Mesendoderm (in vitro differentiated cells): ENCODE results near the gene PLA2G5.

ENCODE experiments used
- DNase-seq: peaks from one replicate; pipeline ENCODE4 v3.0.0; 2013
- H2AK5ac ChIP-seq: 2 replicates; pipeline ENCODE4 v1.6.1; 2013; ENCODE audit warnings: low read length, inconsistent platforms
- H2BK120ac ChIP-seq: 2 replicates; pipeline ENCODE4 v1.6.1; 2013; ENCODE audit warnings: low read depth, mild to moderate bottlenecking, low read length, moderate library complexity, mixed read lengths
- H2BK15ac ChIP-seq: replicated peaks from 2 replicates; pipeline ENCODE4 v1.6.1; 2013; ENCODE audit warnings: low read depth, mild to moderate bottlenecking, moderate library complexity
- H2BK5ac ChIP-seq: 2 replicates; pipeline ENCODE4 v1.6.1; 2013; ENCODE audit warnings: low read length, inconsistent platforms
- H3K18ac ChIP-seq: 2 replicates; pipeline ENCODE4 v1.6.1; 2013; ENCODE audit warnings: mild to moderate bottlenecking, low read length, mixed read lengths
- H3K23ac ChIP-seq: one replicate; pipeline ENCODE4 v1.6.1; 2013; ENCODE audit warnings: low read length
- H3K27ac ChIP-seq: 2 replicates; pipeline ENCODE4 v1.5.1; 2013; ENCODE audit warnings: low read depth, mild to moderate bottlenecking, inconsistent platforms, low read length, moderate library complexity
- H3K27me3 ChIP-seq: 2 replicates; pipeline ENCODE4 v1.6.1; 2013; ENCODE audit warnings: low read length, control low read depth, mild to moderate bottlenecking, inconsistent platforms; ENCODE audit not compliant: insufficient read depth, poor library complexity
- H3K36me3 ChIP-seq: 2 replicates; pipeline ENCODE4 v1.6.1; 2013; ENCODE audit warnings: low read length, inconsistent platforms; ENCODE audit not compliant: control insufficient read depth, insufficient read depth
- H3K4ac ChIP-seq: one replicate; pipeline ENCODE4 v1.6.1; 2013; ENCODE audit warnings: low read depth, mild to moderate bottlenecking, low read length, moderate library complexity
- H3K4me1 ChIP-seq: 2 replicates; pipeline ENCODE4 v1.6.1; 2013; ENCODE audit warnings: low read depth, low read length, inconsistent platforms; ENCODE audit not compliant: control insufficient read depth
- H3K4me2 ChIP-seq: 2 replicates; pipeline ENCODE4 v1.6.1; 2013; ENCODE audit warnings: low read length
- H3K4me3 ChIP-seq: 2 replicates; pipeline ENCODE4 v1.5.1; 2013; ENCODE audit warnings: mild to moderate bottlenecking, low read length
- H3K56ac ChIP-seq: one replicate; pipeline ENCODE4 v1.6.1; 2013; ENCODE audit warnings: low read length
- H3K79me1 ChIP-seq: 2 replicates; pipeline ENCODE4 v1.6.1; 2013; ENCODE audit warnings: low read length, inconsistent platforms
- H3K79me2 ChIP-seq: 2 replicates; pipeline ENCODE4 v1.6.1; 2013; ENCODE audit warnings: mild to moderate bottlenecking, low read length; ENCODE audit not compliant: control insufficient read depth, insufficient read depth
- H3K9ac ChIP-seq: 2 replicates; pipeline ENCODE4 v1.6.1; 2013; ENCODE audit warnings: low read length, inconsistent platforms
- H4K5ac ChIP-seq: one replicate; pipeline ENCODE4 v1.6.1; 2013; ENCODE audit warnings: low read length
- H4K8ac ChIP-seq: one replicate; pipeline ENCODE4 v1.6.1; 2013; ENCODE audit warnings: low read depth, mild to moderate bottlenecking, control low read depth, low read length, moderate library complexity
- WGBS: extraction: QIAGEN DNeasy Blood & Tissue Kit; methylation state at CpG from one replicate; pipeline ENCODE4 v1.1.7; 2013; ENCODE audit warnings: low lambda C conversion rate, missing lambda C conversion rate; ENCODE audit not compliant: insufficient coverage; ENCODE audit errors: extremely low coverage; 5-methylcytosine and 5-hydroxymethylcytosine counted together

Gene PLA2G5

DNA sequence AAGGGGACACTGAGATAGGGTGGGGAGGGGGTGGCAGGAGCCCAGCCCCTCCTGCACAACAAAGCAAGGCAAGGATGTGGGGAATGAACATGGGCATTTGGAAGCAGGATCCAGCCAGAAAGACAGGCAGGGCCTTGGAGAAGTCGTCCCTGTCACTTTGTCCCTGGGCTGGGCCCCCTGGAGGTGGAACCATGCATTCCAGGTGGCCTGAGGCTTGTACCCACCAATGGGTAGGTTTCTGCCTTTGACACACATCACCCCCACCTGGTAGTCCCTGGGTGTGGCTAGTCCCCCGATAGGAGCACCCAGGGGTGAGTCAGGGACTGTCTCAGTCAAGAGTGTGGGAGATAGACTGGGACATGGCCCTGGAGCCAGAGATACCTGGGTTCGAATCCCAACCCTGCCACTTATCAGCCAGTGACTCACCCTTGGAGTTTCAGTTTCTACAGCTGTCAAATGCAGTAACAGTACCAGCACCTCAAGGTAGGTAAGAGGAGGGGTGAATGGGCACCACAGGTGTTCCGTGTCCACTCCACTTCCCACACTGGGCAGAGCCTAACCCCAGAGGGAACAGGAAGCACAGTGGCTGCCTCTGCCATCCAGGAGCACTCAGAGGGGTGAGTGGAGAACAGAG lies 39.3 kb downstream of the PLA2G5 start:
- Histone ChIP-seq H3K4ac (no peak overlapping the region), H3K4me2 (no peak overlapping the region), H3K79me2 (no peaks in the 10 kb centered on the region), H3K56ac (no peak overlapping the region), H3K79me1 (no peaks in the 10 kb centered on the region), H3K27me3 (no peaks in the 10 kb centered on the region), H3K27ac (no peak overlapping the region), H3K9ac (no peak overlapping the region), H2AK5ac (no peak overlapping the region), H2BK5ac (no peak overlapping the region), H4K8ac (no peak overlapping the region), H3K18ac (no peak overlapping the region), H3K23ac (no peak overlapping the region), H2BK15ac (no peak overlapping the region), H3K4me1 (no peaks in the 10 kb centered on the region), H2BK120ac (no peak overlapping the region), H4K5ac (no peak overlapping the region), H3K36me3 (no peaks in the 10 kb centered on the region), H3K4me3 (no peak overlapping the region)
- no peak for DNase-seq
- no CpG with 5 or more reads among the region's 4 CpGs for WGBS

GRCh38 chr1:20110679-20111078 lies 40.7 kb downstream of the PLA2G5 start:
- Histone ChIP-seq H3K56ac (no peak overlapping the region), H3K27me3 (no peaks in the 10 kb centered on the region), H3K23ac (no peak overlapping the region), H2BK5ac (no peak overlapping the region), H2AK5ac (no peak overlapping the region), H3K4me2 (no peak overlapping the region), H4K5ac (no peak overlapping the region), H4K8ac (no peak overlapping the region), H3K4me1 (no peaks in the 10 kb centered on the region), H3K9ac (no peak overlapping the region), H3K79me2 (no peaks in the 10 kb centered on the region), H3K4me3 (no peak overlapping the region), H3K36me3 (no peaks in the 10 kb centered on the region), H3K18ac (no peak overlapping the region), H3K27ac (no peak overlapping the region), H2BK15ac (no peak overlapping the region), H3K4ac (no peak overlapping the region), H2BK120ac (no peak overlapping the region), H3K79me1 (no peaks in the 10 kb centered on the region)
- DNase-seq: peak; percentile 10
- WGBS: no CpG with 5 or more reads among the region's 12 CpGs

- H3K79me1 ChIP-seq: no peaks in the 10 kb centered on the region
- no peak overlapping the region for H2BK5ac ChIP-seq
- H3K23ac ChIP-seq: no peak overlapping the region
- no peak overlapping the region for H2AK5ac ChIP-seq
- no peak overlapping the region for H2BK15ac ChIP-seq
- H3K79me2 ChIP-seq: no peaks in the 10 kb centered on the region
- H3K36me3 ChIP-seq: no peaks in the 10 kb centered on the region
- WGBS: no CpG with 5 or more reads among the region's 5 CpGs
- H3K56ac ChIP-seq: no peak overlapping the region
- H3K9ac ChIP-seq: no peak overlapping the region
- H3K4me2 ChIP-seq: no peak overlapping the region
- H2BK120ac ChIP-seq: no peak overlapping the region
- no peak overlapping the region for H3K4ac ChIP-seq
- no peak overlapping the region for H4K8ac ChIP-seq
- no peak for DNase-seq
- H3K18ac ChIP-seq: no peak overlapping the region
- H3K27me3 ChIP-seq: no peaks in the 10 kb centered on the region
- H3K27ac ChIP-seq: no peak overlapping the region
- H3K4me1 ChIP-seq: no peaks in the 10 kb centered on the region
- H3K4me3 ChIP-seq: no peak overlapping the region
- H4K5ac ChIP-seq: no peak overlapping the region
These were observed 41.5 kb downstream of the PLA2G5 start for GRCh38 chr1:20111452-20111851.

DNA sequence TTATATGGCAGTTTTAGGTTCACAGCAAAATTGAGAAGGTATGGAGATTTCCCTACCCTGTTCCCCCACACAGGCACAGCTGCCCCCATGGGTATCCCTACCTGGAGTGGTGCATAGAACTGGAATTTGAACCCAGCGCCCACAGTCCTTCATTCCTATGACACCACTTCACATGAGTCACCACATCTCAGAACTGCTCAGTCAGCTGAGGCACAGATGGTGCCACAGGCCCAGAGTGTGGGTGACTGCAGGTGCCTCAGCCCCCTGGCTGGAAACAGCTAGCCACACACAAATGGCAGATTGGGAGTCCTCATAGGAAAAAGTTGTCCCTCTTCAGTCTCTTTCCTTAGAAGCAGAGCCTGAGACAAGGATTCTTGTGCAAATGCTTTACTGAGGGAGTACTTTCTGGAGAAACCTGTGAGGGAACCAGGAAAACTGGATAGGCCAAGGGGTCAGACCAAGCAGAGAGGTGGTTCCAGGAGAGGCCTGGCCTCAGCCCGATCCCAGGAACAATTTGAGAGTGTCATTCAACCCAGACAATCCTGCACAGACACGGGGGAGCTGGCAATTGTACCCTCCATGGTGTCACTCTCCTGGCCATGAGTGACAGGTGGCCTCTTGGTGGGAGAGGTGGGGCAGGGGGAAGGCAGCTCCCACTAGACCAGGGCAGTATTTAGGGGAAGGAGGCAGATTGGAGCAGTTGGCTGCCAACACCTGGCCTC lies 42.4 kb downstream of the PLA2G5 start:
- Histone ChIP-seq H3K4me3 (no peak overlapping the region), H3K9ac (no peak overlapping the region), H3K56ac (no peak overlapping the region), H3K27ac (no peak overlapping the region), H3K4me2 (no peak overlapping the region), H3K4ac (no peak overlapping the region), H2BK15ac (no peak overlapping the region), H3K4me1 (no peaks in the 10 kb centered on the region), H3K79me2 (no peaks in the 10 kb centered on the region), H2BK5ac (no peak overlapping the region), H3K23ac (no peak overlapping the region), H4K5ac (no peak overlapping the region), H4K8ac (no peak overlapping the region), H3K79me1 (no peaks in the 10 kb centered on the region), H3K27me3 (no peaks in the 10 kb centered on the region), H2BK120ac (no peak overlapping the region), H2AK5ac (no peak overlapping the region), H3K36me3 (no peaks in the 10 kb centered on the region), H3K18ac (no peak overlapping the region)
- no CpG with 5 or more reads among the region's 3 CpGs for WGBS
- no peak for DNase-seq

DNA sequence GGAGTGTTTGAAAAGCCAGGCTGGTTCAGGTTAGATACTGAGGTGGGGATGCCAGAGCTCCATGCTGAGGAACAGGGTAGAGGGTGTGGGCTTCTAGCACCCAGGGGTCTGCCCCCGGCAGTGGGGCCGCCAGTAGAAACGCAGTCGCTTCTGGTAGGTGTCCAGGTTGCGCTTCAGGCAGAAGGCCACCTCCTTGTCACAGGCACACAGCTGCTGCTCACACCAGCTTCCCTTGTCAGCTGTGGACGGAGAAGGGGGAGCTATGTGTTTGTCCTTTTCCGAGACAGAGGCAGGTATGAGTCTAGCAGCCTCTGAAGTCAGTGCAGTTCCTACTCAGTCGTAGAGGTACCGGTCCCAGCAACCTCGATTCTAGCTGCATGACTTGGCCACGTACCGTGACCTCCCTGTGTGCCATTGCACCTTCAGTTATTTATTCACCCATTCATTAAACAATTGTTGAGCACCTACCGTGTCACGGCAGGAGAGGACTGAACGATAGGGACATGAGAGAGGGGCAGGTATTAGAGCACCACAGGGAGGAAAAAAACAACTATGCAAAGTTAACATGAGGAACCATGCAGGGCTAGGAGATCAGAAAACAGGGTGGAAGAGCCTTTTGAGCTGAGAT lies 44.1 kb downstream of the PLA2G5 start:
- no peak overlapping the region for H4K5ac ChIP-seq
- no peak overlapping the region for H3K4me2 ChIP-seq
- no peaks in the 10 kb centered on the region for H3K79me1 ChIP-seq
- no CpG with 5 or more reads among the region's 15 CpGs for WGBS
- H3K4me1 ChIP-seq: no peaks in the 10 kb centered on the region
- H2BK120ac ChIP-seq: no peak overlapping the region
- H3K9ac ChIP-seq: no peak overlapping the region
- DNase-seq: no peak
- H3K4ac ChIP-seq: no peak overlapping the region
- no peaks in the 10 kb centered on the region for H3K27me3 ChIP-seq
- peak overlapping the region; percentile 42 for H3K56ac ChIP-seq
- H3K79me2 ChIP-seq: no peaks in the 10 kb centered on the region
- H3K4me3 ChIP-seq: no peak overlapping the region
- H3K23ac ChIP-seq: no peak overlapping the region
- H2BK15ac ChIP-seq: no peak overlapping the region
- no peak overlapping the region for H3K27ac ChIP-seq
- no peak overlapping the region for H3K18ac ChIP-seq
- H2AK5ac ChIP-seq: no peak overlapping the region
- no peak overlapping the region for H2BK5ac ChIP-seq
- H4K8ac ChIP-seq: no peak overlapping the region
- H3K36me3 ChIP-seq: no peaks in the 10 kb centered on the region
